BJ (cell line): ENCODE results near the gene JAM3. TPM values are rescaled to one million over a fixed set of nuclear protein-coding genes. Genes with fewer than 3 reads are reported as not detected.
A peak's percentile ranks its signal among the peaks of the same experiment; 100 is the strongest.

Experiments
- CTCF ChIA-PET: fragments of 350-600 bp; formaldehyde crosslinking; extraction: SDS; loops from one replicate; lab custom pipeline; 2021; ENCODE audit warnings: antibody characterized with exemption, inconsistent platforms; lab: Yijun Ruan, JAX
- POLR2A ChIA-PET: fragments of 300-600 bp; sonication (Branson Sonifier 250); formaldehyde crosslinking; extraction: SDS; loops from one replicate; lab custom pipeline; 2021; ENCODE audit warnings: antibody characterized with exemption; lab: Charles Lee
- DNase-seq: peaks from one replicate; pipeline ENCODE4 v3.0.0-alpha.2; 2011; ENCODE audit warnings: low read depth
- H3K27me3 ChIP-seq: 2 replicates; pipeline ENCODE4 v1.6.0; 2011; ENCODE audit warnings: low read length; ENCODE audit not compliant: control insufficient read depth, insufficient read depth
- H3K36me3 ChIP-seq: 2 replicates; pipeline ENCODE4 v1.5.1; 2011; ENCODE audit warnings: low read length; ENCODE audit not compliant: control insufficient read depth, insufficient read depth
- H3K4me3 ChIP-seq: 2 replicates; pipeline ENCODE4 v1.5.1; 2011; ENCODE audit warnings: low read depth, mild to moderate bottlenecking, control low read depth, low read length
- CTCF ChIP-seq: IDR thresholded peaks from 2 replicates; pipeline ENCODE4 v1.5.1; 2011; ENCODE audit warnings: low read depth, mild to moderate bottlenecking, control low read depth, inconsistent platforms, low read length, moderate library complexity; ENCODE audit not compliant: insufficient read depth
- polyA plus RNA-seq: library from polyadenylated mRNA; depleted of rRNA; stranded (reverse); fragments of >200 nt; gene quantifications from 2 replicates; pipeline ENCODE4 v1.2.3, GENCODE V29; 2011

Gene JAM3
- polyA plus RNA-seq, 1 experiment = 42.3 TPM

GRCh38 chr11:134139303-134139872, 70.5 kb downstream of the JAM3 start:
- Histone ChIP-seq H3K4me3 (no peak overlapping the region), H3K36me3 (0 out of 2 replicates have a peak, but pooled peaks cover 3% of the 10 kb centered on the region), H3K27me3 (no peaks in the 10 kb centered on the region)
- no peak for DNase-seq
- POLR2A ChIA-PET = no interaction called here
- TF ChIP-seq CTCF = no peak
- CTCF ChIA-PET = interaction anchor here (0.7 to 4.7 kb wide), 18 partner anchors 9 to 211 kb away, joined by 3 to 80 read pairs (median 4); no protein-coding TSS in a partner anchor

GRCh38 chr11:134139873-134140331, 71.0 kb downstream of the JAM3 start:
- ChIA-PET CTCF (interaction anchor here (0.8 to 4.7 kb wide), 16 partner anchors 10 to 212 kb away, joined by 3 to 80 read pairs (median 4); partner anchors contain the start of gene JAM3), POLR2A (no interaction called here)
- peak; percentile 27 for DNase-seq
- Histone ChIP-seq H3K27me3 (no peaks in the 10 kb centered on the region), H3K4me3 (no peak overlapping the region), H3K36me3 (0 out of 2 replicates have a peak, but pooled peaks cover 4% of the 10 kb centered on the region)
- TF ChIP-seq CTCF = peak; percentile 85

- 0 out of 2 replicates have a peak, but pooled peaks cover 4% of the 10 kb centered on the region for H3K36me3 ChIP-seq
- no peaks in the 10 kb centered on the region for H3K27me3 ChIP-seq
- no peak for TF ChIP-seq CTCF
- no peak for DNase-seq
- no peak overlapping the region for H3K4me3 ChIP-seq
- ChIA-PET POLR2A (no interaction called here), CTCF (interaction anchor here (0.6 to 4.7 kb wide), 13 partner anchors 9 to 213 kb away, joined by 3 to 80 read pairs (median 4); partner anchors contain the start of gene JAM3)
Observed at GRCh38 chr11:134140961-134141490, 72.2 kb downstream of the JAM3 start.

- peak; percentile 23 for DNase-seq
- Histone ChIP-seq H3K4me3 (no peak overlapping the region), H3K36me3 (peaks cover 4% of the 10 kb centered on the region; the same call in 1 of the 2 replicates), H3K27me3 (no peaks in the 10 kb centered on the region)
- ChIA-PET CTCF (interaction anchor here (0.8 to 4.7 kb wide), 5 partner anchors 58 to 215 kb away, joined by 3 to 80 read pairs (median 5); no protein-coding TSS in a partner anchor), POLR2A (no interaction called here)
- TF ChIP-seq CTCF = no peak
Observed at GRCh38 chr11:134142536-134142935, 73.7 kb downstream of the JAM3 start.

GRCh38 chr11:134143801-134144200, 74.9 kb downstream of the JAM3 start:
- Histone ChIP-seq H3K27me3 (no peaks in the 10 kb centered on the region), H3K4me3 (no peak overlapping the region), H3K36me3 (peaks cover 6% of the 10 kb centered on the region)
- CTCF ChIA-PET = interaction anchor here (1.5 kb wide), 1 partner anchor 93 kb away, joined by 9 read pairs; no protein-coding TSS in a partner anchor
- no peak for TF ChIP-seq CTCF
- DNase-seq = no peak
- POLR2A ChIA-PET = no interaction called here
